ENCODE data around the gene DOP1B.
"Not testable (repeated sequence)": the region's sequence is repeated elsewhere in the genome, so short reads cannot be mapped to it uniquely, and the experiment has no call there.

The DOP1B gene, protein sequence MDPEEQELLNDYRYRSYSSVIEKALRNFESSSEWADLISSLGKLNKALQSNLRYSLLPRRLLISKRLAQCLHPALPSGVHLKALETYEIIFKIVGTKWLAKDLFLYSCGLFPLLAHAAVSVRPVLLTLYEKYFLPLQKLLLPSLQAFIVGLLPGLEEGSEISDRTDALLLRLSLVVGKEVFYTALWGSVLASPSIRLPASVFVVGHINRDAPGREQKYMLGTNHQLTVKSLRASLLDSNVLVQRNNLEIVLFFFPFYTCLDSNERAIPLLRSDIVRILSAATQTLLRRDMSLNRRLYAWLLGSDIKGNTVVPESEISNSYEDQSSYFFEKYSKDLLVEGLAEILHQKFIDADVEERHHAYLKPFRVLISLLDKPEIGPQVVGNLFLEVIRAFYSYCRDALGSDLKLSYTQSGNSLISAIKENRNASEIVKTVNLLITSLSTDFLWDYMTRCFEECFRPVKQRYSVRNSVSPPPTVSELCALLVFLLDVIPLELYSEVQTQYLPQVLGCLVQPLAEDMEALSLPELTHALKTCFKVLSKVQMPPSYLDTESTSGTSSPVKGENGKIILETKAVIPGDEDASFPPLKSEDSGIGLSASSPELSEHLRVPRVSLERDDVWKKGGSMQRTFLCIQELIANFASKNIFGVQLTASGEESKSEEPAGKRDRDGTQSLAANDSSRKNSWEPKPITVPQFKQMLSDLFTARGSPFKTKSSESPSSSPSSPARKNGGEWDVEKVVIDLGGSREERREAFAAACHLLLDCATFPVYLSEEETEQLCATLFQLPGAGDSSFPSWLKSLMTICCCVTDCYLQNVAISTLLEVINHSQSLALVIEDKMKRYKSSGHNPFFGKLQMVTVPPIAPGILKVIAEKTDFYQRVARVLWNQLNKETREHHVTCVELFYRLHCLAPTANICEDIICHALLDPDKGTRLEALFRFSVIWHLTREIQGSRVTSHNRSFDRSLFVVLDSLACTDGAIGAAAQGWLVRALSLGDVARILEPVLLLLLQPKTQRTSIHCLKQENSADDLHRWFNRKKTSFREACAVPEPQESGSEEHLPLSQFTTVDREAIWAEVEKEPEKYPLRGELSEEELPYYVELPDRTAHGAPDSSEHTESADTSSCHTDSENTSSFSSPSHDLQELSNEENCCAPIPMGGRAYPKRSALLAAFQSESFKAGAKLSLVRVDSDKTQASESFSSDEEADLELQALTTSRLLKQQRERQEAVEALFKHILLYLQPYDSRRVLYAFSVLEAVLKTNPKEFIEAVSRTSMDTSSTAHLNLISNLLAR (N-terminal part only)

DNA sequence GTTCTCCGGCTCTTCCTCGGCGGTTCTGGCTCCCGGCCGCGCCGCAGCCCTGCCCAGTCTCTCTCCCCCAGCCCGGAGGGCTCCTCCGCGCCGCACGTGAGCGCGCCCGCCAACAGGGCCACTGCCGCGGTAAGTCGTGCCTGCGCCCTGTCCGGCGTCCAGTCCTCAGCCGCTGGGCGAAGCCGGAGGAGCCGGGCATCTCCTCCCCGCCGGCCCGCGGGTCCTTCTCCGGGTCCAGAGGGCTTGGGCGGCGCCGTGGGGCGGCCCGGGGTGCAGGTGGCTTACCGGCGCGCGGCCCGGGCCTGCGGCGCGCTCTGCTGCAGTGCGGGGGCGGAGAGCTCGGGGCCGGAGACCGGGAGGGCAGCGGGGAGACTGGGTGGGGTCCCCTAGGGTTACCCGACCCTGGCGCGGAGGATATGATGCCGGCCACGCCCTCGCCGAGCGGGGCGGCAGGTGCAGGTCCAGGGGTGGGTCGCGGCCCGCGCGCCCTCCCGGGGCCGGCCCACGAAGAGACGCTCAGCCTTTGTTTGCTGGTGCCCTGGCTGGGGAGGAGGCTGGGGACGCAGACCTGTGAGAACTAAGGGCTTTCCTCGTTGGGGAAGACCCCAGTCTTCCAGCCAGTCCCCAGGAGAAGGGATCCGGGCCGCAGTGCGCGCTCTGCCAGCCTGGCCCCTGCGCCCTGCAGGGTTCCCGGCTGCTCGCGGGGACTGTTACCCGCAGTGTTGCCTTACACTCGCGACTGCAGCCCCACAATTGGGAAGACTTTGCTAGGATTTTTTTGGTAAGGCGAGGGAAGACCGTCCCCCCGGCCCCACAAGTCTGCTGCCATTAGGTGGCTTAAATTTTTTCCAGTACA, at the start of gene DOP1B:
TSS of gene DOP1B (plus strand) at position 10 of the 856 bp plus-strand sequence. CDS start 7,910 bp downstream, outside the sequence.
- no peak for DNase-seq

DNA sequence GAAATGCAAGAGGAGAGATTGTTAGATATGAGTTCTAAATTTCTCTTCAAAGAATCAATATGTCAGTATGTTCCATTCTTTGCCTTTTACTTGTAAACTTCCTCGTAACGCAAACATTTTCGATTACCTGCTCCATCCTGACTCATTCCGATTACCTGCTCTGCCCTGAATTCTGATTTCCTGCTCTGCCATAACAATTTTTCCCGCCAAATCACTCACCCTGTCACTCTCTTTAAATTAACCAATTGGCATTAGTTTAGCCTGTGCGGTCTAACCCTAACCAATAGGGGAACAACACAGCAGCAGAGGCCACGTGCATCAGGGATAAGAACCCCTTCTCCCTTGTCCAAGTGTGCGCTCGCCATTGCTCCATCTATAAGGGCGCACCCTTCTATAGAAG, 46.8 kb upstream of the DOP1B start:
- DNase-seq, result no peak

DNA sequence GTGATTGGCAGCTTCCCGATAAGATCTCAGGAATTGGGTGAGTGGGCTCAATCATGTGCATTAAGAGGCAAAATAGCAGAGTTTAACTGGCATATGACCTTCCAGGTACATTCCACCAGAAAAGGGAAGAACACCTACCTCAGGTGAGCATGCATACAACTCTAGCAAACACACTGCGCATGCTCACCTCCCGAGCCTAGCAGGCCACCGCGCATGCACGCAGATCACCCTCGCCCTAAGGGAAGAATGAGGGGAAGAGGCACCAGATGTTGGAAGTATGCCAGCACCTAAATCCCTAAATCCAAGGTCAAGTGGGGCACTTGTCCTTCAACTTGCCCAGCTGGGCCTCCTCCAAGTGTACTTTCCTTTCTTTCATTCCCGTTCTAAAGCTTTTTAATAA, 45.4 kb upstream of the DOP1B start:
- DNase-seq, result no peak

DNA sequence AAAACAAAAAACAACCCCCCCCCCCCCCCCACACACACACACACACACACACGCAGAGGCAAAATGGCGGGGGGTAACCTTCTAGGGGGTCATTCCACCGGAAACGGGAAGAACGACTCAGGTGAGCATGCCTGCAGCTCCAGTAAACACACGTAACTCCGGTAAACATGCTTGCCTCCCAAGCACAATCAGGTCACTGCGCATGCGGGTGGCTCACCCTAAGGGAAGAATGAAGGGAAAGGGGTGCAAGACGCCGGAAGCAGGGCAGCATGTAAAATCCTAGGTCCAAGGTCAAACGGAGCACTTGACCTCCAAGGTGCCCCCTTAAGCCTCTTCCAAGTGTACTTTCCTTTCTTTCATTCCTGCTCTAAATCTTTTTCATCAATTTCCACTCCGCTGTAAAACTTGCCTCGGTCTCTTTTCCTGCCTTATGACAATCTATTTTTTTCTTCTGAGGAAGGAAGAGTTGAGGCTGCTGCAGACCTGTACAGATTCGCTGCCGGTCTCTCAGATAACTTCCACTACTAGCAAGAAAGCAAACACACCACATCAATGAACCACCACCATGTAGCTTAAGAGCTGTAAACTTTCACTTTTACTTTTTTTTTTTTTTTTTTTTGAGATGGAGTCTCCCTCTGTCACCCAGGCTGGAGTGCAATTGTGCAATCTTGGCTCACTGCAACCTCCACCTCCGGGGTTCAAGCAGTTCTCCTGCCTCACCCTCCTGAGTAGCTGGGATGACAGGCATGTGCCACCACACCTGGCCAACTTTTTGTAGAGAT, 42.8 kb upstream of the DOP1B start:
- DNase-seq, result no peak

DNA sequence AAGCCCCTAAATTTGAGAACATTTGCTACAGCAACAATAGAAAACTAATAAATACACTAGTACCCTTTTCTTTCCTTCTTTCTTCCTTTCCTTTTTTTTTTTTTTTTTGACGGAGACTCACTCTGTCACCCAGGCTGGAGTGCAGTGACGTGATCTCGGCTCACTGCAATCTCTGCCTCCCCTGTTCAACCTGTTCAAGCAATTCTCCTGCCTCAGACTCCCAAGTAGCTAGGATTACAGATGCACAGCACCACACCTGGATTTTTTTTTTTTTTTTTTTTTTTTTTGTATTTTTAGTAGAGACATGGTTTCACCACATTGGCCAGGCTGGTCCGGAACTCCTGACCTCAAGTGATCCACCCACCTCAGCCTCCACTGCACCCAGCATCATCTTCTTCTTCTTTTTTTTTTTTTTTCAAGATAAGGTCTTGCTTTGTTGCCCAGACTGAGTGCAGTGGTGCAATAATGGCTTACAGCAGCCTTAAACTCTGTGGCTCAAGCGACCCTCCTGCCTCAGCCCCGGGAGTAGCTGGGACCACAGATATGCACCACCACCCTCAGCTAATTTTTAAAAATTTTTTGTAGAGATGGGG, 41.4 kb upstream of the DOP1B start:
- no peak for DNase-seq

DNA sequence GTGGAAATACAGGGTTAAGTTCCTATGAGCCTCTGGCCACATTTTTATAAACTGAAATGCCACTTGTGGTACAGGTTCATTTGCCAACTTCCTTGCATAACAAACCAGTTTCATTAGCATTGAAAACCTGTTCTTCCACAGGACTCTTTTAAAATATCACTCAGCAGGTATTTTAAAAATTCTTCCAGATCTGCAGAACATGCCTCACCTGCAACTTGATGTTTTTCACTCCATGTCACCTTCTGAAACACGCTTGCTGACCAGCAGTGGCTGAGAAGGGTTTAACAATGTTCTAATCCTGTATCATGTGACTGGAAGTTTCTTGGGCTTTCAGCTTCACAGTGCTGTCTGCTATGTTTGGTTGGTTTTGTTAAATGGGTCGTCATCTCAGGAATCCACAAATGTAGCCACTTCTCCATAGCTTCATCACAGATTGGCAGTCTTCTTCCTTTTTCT, 39.3 kb upstream of the DOP1B start:
- no peak for DNase-seq

DNA sequence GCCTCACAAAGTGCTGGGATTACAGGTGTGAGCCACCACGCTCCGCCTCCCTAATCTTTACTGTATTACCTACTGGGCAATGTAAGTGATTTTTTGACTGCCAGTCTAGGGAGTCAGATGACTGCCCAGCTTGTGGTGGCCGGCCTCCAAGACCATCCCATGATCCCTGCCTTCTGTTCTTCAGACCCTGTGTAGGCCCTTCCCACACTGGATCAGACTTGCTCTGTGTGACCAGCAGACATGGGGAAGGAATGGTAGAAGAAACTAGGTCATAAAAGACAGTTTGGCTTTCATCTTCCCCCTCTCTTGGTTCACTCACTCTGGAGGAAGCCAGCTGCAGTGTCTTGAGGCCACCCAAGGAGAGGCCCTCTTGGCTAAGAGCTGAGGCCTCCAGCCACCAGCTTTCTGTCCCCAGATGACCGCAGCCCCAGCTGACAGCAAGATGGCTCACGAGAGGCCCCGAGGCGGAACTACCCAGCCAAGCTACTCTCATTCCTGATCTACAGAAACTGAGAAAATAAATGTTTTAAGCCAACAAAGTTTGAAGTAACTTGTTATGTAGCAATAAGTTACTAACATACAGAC, 36.2 kb upstream of the DOP1B start:
- no peak for DNase-seq

DNA sequence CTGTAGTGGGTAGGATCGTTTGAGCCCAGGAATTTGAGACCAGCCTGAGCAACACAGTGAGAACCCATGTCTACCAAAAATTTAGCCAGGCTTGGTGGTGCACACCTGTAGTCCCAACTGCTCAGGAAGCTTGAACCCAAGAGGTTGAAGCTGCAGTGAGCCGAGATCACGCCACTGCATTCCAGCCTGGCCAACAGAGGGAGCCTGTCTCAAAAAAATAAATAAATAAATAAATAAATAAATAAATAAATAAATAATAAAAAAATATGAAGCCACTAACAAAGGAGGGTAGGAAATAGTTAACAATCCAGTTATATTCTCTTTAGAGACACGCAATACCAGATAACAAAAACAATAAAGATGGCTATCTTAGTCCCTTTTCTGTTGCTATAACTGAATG, 33.6 kb upstream of the DOP1B start:
- no peak for DNase-seq

DNA sequence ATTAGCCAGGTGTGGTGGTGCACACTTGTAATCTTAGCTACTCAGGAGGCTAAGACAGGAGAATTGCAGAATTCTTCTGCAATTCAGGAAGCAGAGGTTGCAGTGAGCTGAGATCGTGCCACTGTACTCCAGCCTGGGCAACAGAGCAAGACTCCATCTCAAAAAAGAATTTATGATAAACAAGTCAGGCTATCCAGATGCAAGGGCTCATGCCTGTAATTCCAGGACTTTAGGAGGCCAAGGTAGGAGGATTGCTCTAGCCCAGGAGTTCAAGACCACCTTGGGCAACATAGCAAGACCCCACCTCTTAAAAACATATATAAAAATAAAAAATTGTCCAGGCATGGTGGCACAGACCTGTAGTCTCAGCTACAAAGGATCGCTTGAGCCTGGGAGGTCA, 32.2 kb upstream of the DOP1B start:
- DNase-seq, result no peak

DNA sequence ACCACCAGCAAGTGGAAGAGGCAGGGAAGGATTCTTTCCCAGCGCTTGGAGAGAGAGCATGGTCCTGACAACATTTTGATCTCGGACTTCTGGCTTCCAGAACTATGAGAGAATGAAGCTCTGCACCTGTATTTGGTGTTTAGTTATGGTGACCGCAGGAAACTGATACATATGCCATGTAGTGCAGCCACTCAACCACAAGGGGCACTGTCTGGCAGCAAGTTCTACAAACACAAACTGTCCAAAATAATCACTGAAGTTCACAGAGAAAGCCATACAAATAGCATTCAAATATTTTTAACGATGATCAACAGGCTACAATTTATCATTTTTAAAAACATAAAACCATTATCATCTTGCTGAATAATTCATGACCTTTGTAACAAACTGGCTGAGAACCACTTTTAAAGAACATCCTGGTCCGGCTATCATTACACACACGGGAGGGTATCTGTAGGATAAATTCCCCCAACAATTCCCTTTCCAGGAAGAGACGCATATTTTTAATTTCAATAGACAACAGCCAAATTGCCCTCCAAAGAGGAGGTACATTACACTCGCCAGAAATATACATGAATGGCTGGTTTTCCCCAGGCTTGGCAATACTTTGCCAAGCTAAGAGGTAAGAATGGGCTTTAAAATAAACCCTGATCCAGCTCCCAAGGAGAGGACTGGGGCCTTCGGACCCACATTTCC, 31.0 kb upstream of the DOP1B start:
- no peak for DNase-seq

DNA sequence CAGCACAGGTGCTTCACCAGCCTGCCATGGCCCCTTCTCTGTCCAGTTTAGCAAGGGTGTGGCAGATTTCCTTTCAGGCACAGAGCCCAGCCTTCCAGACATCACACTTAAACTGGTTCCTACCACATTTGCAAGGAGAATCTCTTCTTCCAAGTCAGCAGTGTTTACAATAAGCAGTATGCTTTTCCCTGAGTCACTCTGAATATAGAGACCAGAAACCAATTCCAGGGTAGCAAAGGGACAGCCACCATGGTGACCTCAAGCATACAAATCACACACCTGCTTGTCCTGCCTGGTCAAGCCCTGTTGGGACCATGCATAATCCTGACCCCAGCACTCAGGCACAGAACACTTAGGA, 30.4 kb upstream of the DOP1B start:
- DNase-seq, result no peak

DNA sequence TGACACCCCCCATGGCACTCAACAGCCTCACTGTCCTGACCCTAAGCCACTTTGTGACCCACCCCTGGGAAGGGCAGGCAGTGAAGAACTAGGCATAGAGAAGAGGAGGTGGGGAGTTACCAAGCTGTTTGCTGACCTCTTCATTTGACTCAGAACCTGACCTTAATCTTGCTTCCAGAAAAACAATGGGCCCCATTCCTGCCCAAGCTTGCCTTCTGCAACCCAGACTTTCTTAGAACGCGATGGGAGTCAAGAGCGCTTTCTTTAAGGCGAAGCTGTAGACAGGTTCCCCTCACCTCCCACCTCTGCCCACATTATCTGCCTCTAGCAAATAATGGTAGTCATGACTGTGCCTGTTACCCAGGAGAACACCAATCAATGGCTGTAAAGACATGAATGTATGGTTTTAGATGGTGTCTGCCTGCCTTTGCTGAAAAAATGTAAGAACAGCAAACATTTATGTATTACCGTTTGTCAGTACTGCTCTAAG, 30.0 kb upstream of the DOP1B start:
- no peak for DNase-seq

DNA sequence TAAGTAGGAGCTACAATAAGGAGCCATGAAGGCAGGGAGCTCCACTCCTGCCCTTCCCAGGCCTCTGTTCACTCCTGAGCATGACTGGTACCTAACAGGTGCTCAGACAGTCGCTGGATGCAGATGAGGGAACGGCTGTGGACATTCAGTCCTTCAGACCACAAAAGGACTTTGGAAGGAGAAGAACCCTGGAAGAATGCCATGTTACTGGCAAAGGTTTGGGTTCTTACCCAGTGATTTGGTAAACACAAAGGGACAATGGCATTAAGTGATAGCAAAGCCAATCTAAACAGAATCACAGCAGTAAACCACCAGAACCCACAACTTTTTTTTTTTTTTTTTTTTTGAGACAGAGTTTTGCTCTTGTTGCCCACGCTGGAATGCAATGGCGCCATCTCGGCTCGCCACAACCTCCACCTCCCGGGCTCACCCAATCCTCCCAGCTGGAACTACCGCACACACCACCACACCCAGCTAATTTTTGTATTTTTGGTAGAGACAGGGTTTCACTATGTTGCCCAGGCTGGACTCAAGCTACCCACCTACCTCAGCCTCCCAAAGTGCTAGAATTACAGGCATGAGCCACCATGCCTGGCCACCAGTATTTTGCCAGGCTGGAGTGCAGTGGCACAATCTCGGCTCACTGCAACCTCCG, 29.2 kb upstream of the DOP1B start:
- DNase-seq, result no peak

DNA sequence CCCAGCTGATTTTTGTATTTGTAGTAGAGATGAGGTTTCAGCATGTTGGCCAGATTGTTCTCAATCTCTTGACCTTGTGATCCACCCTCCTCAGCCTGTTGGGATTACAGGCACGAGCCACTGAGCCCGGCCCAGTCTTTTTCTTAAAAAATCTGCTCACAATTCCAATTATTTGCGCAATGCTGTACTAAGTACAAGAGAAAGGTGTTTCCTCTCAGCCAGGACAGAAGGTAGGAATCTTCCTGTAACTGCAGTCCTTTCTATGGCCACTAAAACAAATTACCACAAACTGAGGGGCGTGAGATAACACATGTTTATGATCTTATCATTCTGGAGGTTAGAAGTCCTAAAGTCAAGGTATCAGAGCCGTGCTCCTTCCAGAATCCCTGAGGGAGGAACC, 28.6 kb upstream of the DOP1B start:
- no peak for DNase-seq

DNA sequence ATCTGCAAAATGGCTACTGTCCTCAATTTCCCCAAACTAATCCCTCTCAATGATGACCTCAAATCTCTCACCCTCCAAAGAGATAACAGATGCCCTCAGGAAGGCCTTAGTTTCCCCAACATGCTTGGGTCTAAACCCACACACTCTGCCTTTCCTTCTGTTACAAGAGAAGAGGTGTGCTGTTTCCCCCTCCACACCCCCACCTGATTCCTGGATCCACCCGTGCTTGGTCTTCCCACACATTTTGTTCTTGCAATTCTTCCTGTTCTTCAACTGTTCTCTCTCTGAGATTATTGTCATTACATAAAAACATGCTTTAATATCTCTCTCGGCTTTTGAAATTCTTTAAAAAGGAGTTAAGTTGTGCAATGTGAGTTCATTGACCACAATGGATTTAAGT, 27.4 kb upstream of the DOP1B start:
- no peak for DNase-seq

DNA sequence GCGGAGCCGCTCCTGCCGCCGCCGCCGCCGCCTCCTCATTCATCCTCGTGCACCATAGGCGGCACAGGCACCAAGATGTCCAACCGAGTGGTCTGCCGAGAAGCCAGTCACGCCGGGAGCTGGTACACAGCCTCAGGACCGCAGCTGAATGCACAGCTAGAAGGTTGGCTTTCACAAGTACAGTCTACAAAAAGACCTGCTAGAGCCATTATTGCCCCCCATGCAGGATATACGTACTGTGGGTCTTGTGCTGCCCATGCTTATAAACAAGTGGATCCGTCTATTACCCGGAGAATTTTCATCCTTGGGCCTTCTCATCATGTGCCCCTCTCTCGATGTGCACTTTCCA, 26.2 kb upstream of the DOP1B start:
- not testable (repeated sequence) for DNase-seq

DNA sequence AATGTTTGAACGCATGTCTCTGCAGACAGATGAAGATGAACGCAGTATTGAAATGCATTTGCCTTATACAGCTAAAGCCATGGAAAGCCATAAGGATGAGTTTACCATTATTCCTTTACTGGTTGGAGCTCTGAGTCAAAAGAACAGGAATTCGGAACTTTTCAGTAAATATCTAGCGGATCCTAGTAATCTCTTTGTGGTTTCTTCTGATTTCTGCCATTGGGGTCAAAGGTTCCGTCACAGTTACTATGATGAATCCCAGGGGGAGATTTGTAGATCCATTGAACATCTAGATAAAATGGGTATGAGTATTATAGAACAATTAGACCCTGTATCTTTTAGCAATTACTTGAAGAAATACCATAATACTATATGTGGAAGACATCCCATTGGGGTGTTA, 25.8 kb upstream of the DOP1B start:
- not testable (repeated sequence) for DNase-seq

DNA sequence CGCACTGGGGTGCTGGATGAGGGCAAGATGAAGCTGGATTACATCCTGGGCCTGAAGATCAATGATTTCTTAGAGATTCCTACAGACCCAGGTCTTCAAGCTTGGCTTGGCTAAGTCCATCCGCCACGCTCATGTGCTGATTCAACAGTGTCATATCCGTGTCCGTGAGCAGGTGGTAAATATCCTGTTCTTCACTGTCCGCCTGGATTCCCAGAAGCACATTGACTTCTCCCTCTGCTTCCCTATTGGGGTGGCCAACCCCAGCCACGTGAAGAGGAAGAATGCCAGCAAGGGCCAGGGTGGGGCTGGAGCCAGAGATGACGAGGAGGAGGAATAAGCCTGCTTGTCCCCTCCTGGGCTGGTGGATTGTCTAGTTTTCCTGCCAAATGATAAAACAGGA, 23.9 kb upstream of the DOP1B start:
- no peak for DNase-seq

DNA sequence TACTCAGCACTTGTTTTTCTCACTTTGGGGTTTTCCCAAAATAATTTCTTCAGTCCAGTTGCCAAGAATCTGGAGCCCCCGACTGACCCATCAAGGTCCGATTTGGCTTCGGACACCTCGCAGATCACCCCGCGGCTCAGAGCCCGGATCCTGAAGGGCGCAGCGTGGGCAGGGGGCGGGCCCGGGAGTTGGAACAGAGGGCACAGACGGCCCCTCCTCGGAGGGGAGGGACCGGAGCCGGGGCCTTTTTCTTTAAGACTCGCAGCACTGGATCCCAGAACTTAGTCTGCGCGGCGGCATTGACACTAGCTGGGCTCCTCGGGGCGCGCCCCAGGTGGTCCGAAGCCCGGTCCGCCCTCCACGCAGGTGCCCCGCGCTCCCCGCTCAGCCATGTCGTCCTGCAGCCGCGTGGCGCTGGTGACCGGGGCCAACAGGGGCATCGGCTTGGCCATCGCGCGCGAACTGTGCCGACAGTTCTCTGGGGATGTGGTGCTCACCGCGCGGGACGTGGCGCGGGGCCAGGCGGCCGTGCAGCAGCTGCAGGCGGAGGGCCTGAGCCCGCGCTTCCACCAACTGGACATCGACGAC, 21.7 kb upstream of the DOP1B start, which contains the start of gene CBR3:
TSS of gene CBR3 (plus strand) at position 277 of the 588 bp plus-strand sequence. CDS start at position 391, 114 bp downstream.
- DNase-seq, result peak in 1 of 2 donors; percentile 19

Measured in bone marrow (tissue), 2 donors.